Body of pancreas (tissue), 4 donors: ENCODE data around the gene CUEDC2. TPM values are rescaled to one million over a fixed set of nuclear protein-coding genes. Genes with fewer than 3 reads are reported as not detected.

Experiments
- ATAC-seq: fragments of 150-250 bp; one replicate; pipeline ENCODE4 v1.9.1; 2016
- DNase-seq, 4 donors: peaks; one replicate each; pipeline ENCODE4 v3.0.0-alpha.2; 2019
- H3K27ac ChIP-seq, 4 donors: fragments of 200-600 bp; sonication (generic); 1 replicate in 3 of 4; 2 replicates in 1 of 4; pipeline versions ENCODE4 v1.5.1 to v1.6.1; 2016 to 2019; ENCODE audit warnings: mild to moderate bottlenecking in 1 of 4, mixed read lengths in 1 of 4, moderate library complexity in 1 of 4
- H3K27me3 ChIP-seq, 2 donors: fragments of 200-600 bp; sonication (generic); one replicate each; pipeline ENCODE4 v1.6.0; 2016; ENCODE audit warnings: mild to moderate bottlenecking in 1 of 2
- H3K36me3 ChIP-seq, 2 donors: fragments of 200-600 bp; sonication (generic); replicated peaks in 1 of 2; 2 replicates each; pipeline ENCODE4 v1.5.1; 2016; ENCODE audit warnings: low read depth in 2 of 2; ENCODE audit not compliant: insufficient read depth in 1 of 2
- H3K4me1 ChIP-seq: fragments of 200-600 bp; sonication (generic); one replicate; pipeline ENCODE4 v1.6.0; 2016
- H3K4me3 ChIP-seq, 2 donors: fragments of 200-600 bp; sonication (generic); 1 replicate in 1 of 2; 2 replicates in 1 of 2; pipeline ENCODE4 v1.5.1; 2016 to 2019
- H3K9me3 ChIP-seq, 3 donors: fragments of 200-600 bp; sonication (generic); 1 replicate in 2 of 3; 2 replicates in 1 of 3; pipeline ENCODE4 v1.5.1; 2016
- POLR2A ChIP-seq, 3 donors: fragments of 450-650 bp; IDR thresholded peaks; one replicate each; pipeline ENCODE4 v1.6.1; 2016; ENCODE audit warnings: antibody characterized with exemption in 3 of 3, mild to moderate bottlenecking in 2 of 3
- WGBS, 2 donors: methylation state at CpG; one replicate each; pipeline ENCODE4 v1.1.5; 2017; 5-methylcytosine and 5-hydroxymethylcytosine counted together
- intact Hi-C: fragments of 100-400 bp; cut with DNase I; formaldehyde crosslinking; loops from one replicate; pipeline ENCODE4 v1.15.1; 2023
- total RNA-seq, 2 donors: library from RNA; depleted of rRNA; stranded (reverse); fragments of >200 nt; gene quantifications; one replicate each; pipeline ENCODE4 v1.1.0, GENCODE V29; 2016
- TF ChIP-seq, protein P1 (sequence below), 7 experiments: fragments of 450-650 bp in 4 of 7; fragments of 200-600 bp in 3 of 7; sonication (generic) in 3 of 7; IDR thresholded peaks; one replicate each; pipeline ENCODE4 v1.5.1; 2016 to 2019; ENCODE audit warnings: antibody characterized with exemption in 7 of 7

CUEDC2 gene
- total RNA-seq, 2 donors from 2014 or later = 30.3 to 35.5 TPM

- peaks cover 0 to 4% (median 0%) of the 10 kb centered on the region in 3 donors for H3K9me3 ChIP-seq
- TF ChIP-seq, protein P1, sequence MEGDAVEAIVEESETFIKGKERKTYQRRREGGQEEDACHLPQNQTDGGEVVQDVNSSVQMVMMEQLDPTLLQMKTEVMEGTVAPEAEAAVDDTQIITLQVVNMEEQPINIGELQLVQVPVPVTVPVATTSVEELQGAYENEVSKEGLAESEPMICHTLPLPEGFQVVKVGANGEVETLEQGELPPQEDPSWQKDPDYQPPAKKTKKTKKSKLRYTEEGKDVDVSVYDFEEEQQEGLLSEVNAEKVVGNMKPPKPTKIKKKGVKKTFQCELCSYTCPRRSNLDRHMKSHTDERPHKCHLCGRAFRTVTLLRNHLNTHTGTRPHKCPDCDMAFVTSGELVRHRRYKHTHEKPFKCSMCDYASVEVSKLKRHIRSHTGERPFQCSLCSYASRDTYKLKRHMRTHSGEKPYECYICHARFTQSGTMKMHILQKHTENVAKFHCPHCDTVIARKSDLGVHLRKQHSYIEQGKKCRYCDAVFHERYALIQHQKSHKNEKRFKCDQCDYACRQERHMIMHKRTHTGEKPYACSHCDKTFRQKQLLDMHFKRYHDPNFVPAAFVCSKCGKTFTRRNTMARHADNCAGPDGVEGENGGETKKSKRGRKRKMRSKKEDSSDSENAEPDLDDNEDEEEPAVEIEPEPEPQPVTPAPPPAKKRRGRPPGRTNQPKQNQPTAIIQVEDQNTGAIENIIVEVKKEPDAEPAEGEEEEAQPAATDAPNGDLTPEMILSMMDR (IDR thresholded peaks at IDR 0.05) = no peak
- peak in 1 of 3 donors; percentile 23 for TF ChIP-seq POLR2A (IDR thresholded peaks at IDR 0.05)
- H3K27me3 ChIP-seq = no peaks in the 10 kb centered on the region
- peak; percentile 34 to 52 (median 50) for DNase-seq
- H3K36me3 ChIP-seq = no peaks in the 10 kb centered on the region
- intact Hi-C loops = no loop called here
- peak; percentile 7 for ATAC-seq
- peak within 1 kb of the TSS; percentile 71 to 92 (median 84) for H3K27ac ChIP-seq
- peaks cover 27% of the 10 kb centered on the region for H3K4me1 ChIP-seq
- H3K4me3 ChIP-seq = peak within 1 kb of the TSS; percentile 57 to 89
- WGBS, 2 donors = 12 to 22% methylated on average over 14 to 28 of the region's 28 CpGs
Observed at GRCh38 chr10:102451105-102451969, 19.0 kb upstream of the CUEDC2 start, which contains the start of gene C10orf95. Gene C10orf95 (minus strand): TSS chr10:102451543. CDS start chr10:102451093, 450 bp downstream.

GRCh38 chr10:102450374-102451104, 18.2 kb upstream of the CUEDC2 start:
- Histone ChIP-seq H3K27ac (peak overlapping the region; percentile 71 to 92 (median 84)), H3K4me3 (peak overlapping the region; percentile 57 to 89), H3K36me3 (no peaks in the 10 kb centered on the region), H3K27me3 (no peaks in the 10 kb centered on the region), H3K9me3 (peaks cover 0 to 4% (median 0%) of the 10 kb centered on the region in 3 donors), H3K4me1 (peaks cover 27% of the 10 kb centered on the region)
- peak; percentile 84 to 90 (median 88) for DNase-seq
- intact Hi-C loops = no loop called here
- peak in 1 of 3 donors; percentile 64 for TF ChIP-seq POLR2A (IDR thresholded peaks at IDR 0.05)
- TF ChIP-seq, protein P1 (IDR thresholded peaks at IDR 0.05) = peak in 2 of 7 experiments; percentile 3 to 27
- peak; percentile 89 for ATAC-seq
- WGBS, 2 donors = 0% methylated on average over 3 to 88 of the region's 104 CpGs

DNA sequence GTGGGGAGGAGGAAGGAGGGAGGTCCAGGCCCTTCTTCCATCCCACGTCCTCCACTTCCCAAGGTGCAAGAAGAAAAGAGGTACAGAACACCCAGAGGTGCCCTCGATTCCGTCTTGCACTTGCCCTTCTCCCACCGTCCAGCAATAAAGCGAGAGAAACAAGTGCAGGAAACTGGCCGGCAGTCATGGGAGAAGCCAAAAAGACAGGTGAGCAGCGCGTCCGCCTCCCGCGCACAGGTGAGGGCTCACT, 17.7 kb upstream of the CUEDC2 start:
- ATAC-seq = no peak
- H3K4me3 ChIP-seq = peak overlapping the region in 1 of 2 donors; percentile 41
- H3K4me1 ChIP-seq = peaks cover 27% of the 10 kb centered on the region
- TF ChIP-seq, protein P1 (IDR thresholded peaks at IDR 0.05) = peak in 1 of 7 experiments; percentile 22
- TF ChIP-seq POLR2A (IDR thresholded peaks at IDR 0.05) = peak in 2 of 3 donors; percentile 74 to 79
- H3K27ac ChIP-seq = peak overlapping the region; percentile 71 to 92 (median 84)
- intact Hi-C loops = no loop called here
- H3K36me3 ChIP-seq = no peaks in the 10 kb centered on the region
- H3K9me3 ChIP-seq = peaks cover 0 to 4% (median 0%) of the 10 kb centered on the region in 3 donors
- H3K27me3 ChIP-seq = no peaks in the 10 kb centered on the region
- WGBS, 2 donors = 0% methylated on average over 10 to 11 of the region's 11 CpGs
- DNase-seq = no peak

DNA sequence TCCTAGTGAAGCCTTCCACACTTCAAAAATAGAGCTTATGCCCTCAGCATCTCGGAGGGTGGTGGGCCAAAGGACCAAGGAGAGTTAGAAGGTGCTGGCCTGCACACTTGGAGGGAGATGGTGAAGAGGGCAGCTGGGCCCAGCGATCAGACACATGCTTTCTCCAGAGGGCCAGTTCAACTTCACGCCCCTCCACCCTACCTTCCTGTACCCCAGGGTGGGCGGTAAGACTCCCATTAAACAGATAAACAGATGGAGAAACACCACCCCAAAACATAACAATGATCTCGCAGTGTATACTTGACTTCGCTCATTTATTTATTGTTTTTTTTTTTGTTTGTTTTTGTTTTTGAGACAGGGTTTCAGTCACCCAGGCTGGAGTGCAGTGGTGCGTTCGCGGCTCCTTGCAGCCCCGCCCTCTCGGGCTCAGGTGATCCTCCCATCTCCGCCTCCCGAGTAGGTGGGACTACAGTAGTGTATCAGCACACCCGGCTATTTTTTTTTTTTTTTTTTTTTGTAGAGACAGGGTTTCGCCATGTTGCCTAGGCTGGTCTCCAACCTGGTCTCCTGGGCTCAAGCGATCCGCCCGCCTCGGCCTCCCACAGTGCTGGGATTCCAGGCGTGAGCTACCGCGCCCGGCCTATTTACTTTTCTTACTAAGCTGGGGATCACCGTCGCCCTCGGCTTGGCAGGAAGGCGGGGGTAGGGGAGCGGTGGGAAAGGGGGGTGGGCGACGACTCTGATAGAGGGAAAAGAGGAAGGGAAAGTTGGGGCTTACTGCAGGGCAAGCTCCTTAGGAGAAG, 17.1 kb upstream of the CUEDC2 start:
- intact Hi-C loops = no loop called here

More for the DNA sequence above, 17.1 kb upstream of the CUEDC2 start:
- H3K27me3 ChIP-seq = no peaks in the 10 kb centered on the region
- H3K4me1 ChIP-seq = peaks cover 27% of the 10 kb centered on the region
- ATAC-seq (peak; percentile 75), DNase-seq (peak; percentile 88 to 95 (median 94))
- peaks cover 0 to 4% (median 0%) of the 10 kb centered on the region in 3 donors for H3K9me3 ChIP-seq
- peak overlapping the region; percentile 71 to 92 (median 84) for H3K27ac ChIP-seq
- WGBS, 2 donors = 6 to 7% methylated on average over 29 to 30 of the region's 30 CpGs
- H3K36me3 ChIP-seq = no peaks in the 10 kb centered on the region
- peak overlapping the region in 1 of 2 donors; percentile 41 for H3K4me3 ChIP-seq
- TF ChIP-seq, protein P1 (IDR thresholded peaks at IDR 0.05) = no peak
- peak in 2 of 3 donors; percentile 47 to 55 for TF ChIP-seq POLR2A (IDR thresholded peaks at IDR 0.05)
